Endothelial cell of umbilical vein (primary cell): Measurements from ENCODE around the gene MANBA. TPM values are rescaled to one million over a fixed set of nuclear protein-coding genes. Genes with fewer than 3 reads are reported as not detected.

Experiments
- BruUV-seq: library from RNA; stranded (reverse); fragments of 400-500 nt; replicated peaks from 2 replicates; lab custom pipeline; 2021; lab: Mats Ljungman, UMichigan
- CTCF ChIA-PET: fragments of 300-600, 350-600 bp; sonication (Branson Sonifier 250); formaldehyde crosslinking; loops from one replicate; lab custom pipeline; 2021; ENCODE audit warnings: antibody characterized with exemption, inconsistent platforms; lab: Charles Lee
- POLR2A ChIA-PET: fragments of 300-600, 350-600 bp; sonication (Branson Sonifier 250); formaldehyde crosslinking; loops from one replicate; lab custom pipeline; 2021; ENCODE audit warnings: antibody characterized with exemption, inconsistent platforms; lab: Charles Lee
- DNase-seq: peaks from one replicate; pipeline ENCODE4 v3.0.0-alpha.2; 2011; ENCODE audit warnings: low read depth, low spot score
- FAIRE-seq: peaks from 2 replicates; lab custom pipeline; 2011; peaks lifted over from hg19 to GRCh38; lab: Jason Lieb, UNC
- H2AFZ ChIP-seq: 2 replicates; pipeline ENCODE4 v1.6.0; 2012; ENCODE audit warnings: low read depth, low read length, control low read depth, inconsistent platforms
- H3K27ac ChIP-seq: 2 replicates; pipeline ENCODE4 v1.5.1; 2011; ENCODE audit warnings: low read depth, mild to moderate bottlenecking, control low read depth, low read length, moderate library complexity; ENCODE audit not compliant: insufficient read depth
- H3K27me3 ChIP-seq, 2 experiments: 2 replicates each; pipeline versions ENCODE4 v1.6.0 to v1.6.1; 2011; ENCODE audit warnings: low read length in 2 of 2, mixed read lengths in 1 of 2; ENCODE audit not compliant: control insufficient read depth in 2 of 2, insufficient read depth in 2 of 2
- H3K36me3 ChIP-seq, 2 experiments: 2 replicates in 1 of 2; 3 replicates in 1 of 2; pipeline ENCODE4 v1.5.1; 2011; ENCODE audit warnings: low read length in 2 of 2, mild to moderate bottlenecking in 1 of 2, moderate library complexity in 1 of 2; ENCODE audit not compliant: control insufficient read depth in 2 of 2, insufficient read depth in 2 of 2; ENCODE audit errors: extremely low read depth in 1 of 2
- H3K4me1 ChIP-seq: 3 replicates; pipeline ENCODE4 v1.5.1; 2011; ENCODE audit warnings: mild to moderate bottlenecking, low read length; ENCODE audit not compliant: control insufficient read depth, insufficient read depth; ENCODE audit errors: extremely low read depth
- H3K4me2 ChIP-seq: 2 replicates; pipeline ENCODE4 v1.6.1; 2011; ENCODE audit warnings: low read length, control low read depth, mixed read lengths; ENCODE audit not compliant: insufficient read depth
- H3K4me3 ChIP-seq, 3 experiments: fragments of 200-600 bp in 1 of 3; sonication (generic), shearing (Covaris generic) in 1 of 3; replicated peaks in 1 of 3; 2 replicates each; pipeline ENCODE4 v1.5.1; 2011 to 2016; ENCODE audit warnings: control low read depth in 3 of 3, low read length in 3 of 3, mild to moderate bottlenecking in 2 of 3, inconsistent platforms in 1 of 3, low read depth in 1 of 3, moderate library complexity in 1 of 3; ENCODE audit not compliant: insufficient read depth in 1 of 3
- H3K79me2 ChIP-seq: 2 replicates; pipeline ENCODE4 v1.6.0; 2012; ENCODE audit warnings: low read length, inconsistent platforms; ENCODE audit not compliant: control insufficient read depth, insufficient read depth
- H3K9ac ChIP-seq: replicated peaks from 2 replicates; pipeline ENCODE3; 2011; ENCODE audit warnings: low read length, control low read depth; ENCODE audit not compliant: insufficient read depth; ENCODE audit errors: extremely low read depth
- H3K9me1 ChIP-seq: replicated peaks from 3 replicates; pipeline ENCODE4 v1.6.0; 2011; ENCODE audit warnings: mild to moderate bottlenecking, low read length; ENCODE audit not compliant: control insufficient read depth, insufficient read depth; ENCODE audit errors: extremely low read depth
- H3K9me3 ChIP-seq: replicated peaks from 2 replicates; pipeline ENCODE4 v1.5.1; 2012; ENCODE audit warnings: low read length, inconsistent platforms; ENCODE audit not compliant: control insufficient read depth, insufficient read depth
- H4K20me1 ChIP-seq: replicated peaks from 2 replicates; pipeline ENCODE3; 2011; ENCODE audit warnings: mild to moderate bottlenecking, low read length; ENCODE audit not compliant: control insufficient read depth, insufficient read depth; ENCODE audit errors: extremely low read depth
- CTCF ChIP-seq, 2 donors: IDR thresholded peaks; 1 replicate in 1 of 2; 2 replicates in 1 of 2; pipeline ENCODE4 v1.5.1; 2011; ENCODE audit warnings: low read length in 2 of 2, mild to moderate bottlenecking in 2 of 2, moderate library complexity in 2 of 2, control low read depth in 1 of 2, inconsistent platforms in 1 of 2, low read depth in 1 of 2; ENCODE audit not compliant: insufficient read depth in 1 of 2; ENCODE audit errors: extremely low read depth in 1 of 2
- EZH2 ChIP-seq: IDR thresholded peaks from 2 replicates; pipeline ENCODE4 v1.6.1; 2012; ENCODE audit warnings: borderline replicate concordance, low read depth, mild to moderate bottlenecking, moderate library complexity, low read length, inconsistent platforms; ENCODE audit not compliant: severe bottlenecking
- FOS ChIP-seq: IDR thresholded peaks from 2 replicates; pipeline ENCODE4 v1.6.1; 2011; ENCODE audit warnings: mild to moderate bottlenecking, low read length, moderate library complexity, borderline replicate concordance; ENCODE audit not compliant: insufficient read depth
- GATA2 ChIP-seq: IDR thresholded peaks from 2 replicates; pipeline ENCODE4 v1.7.0; 2011; ENCODE audit warnings: low read depth, mild to moderate bottlenecking, moderate library complexity, mixed read lengths, low read length; ENCODE audit not compliant: insufficient read length, insufficient read depth
- JUN ChIP-seq: IDR thresholded peaks from 2 replicates; pipeline ENCODE4 v1.6.1; 2011; ENCODE audit warnings: borderline replicate concordance, low read depth; ENCODE audit not compliant: insufficient read length, insufficient read depth
- MAX ChIP-seq: IDR thresholded peaks from 2 replicates; pipeline ENCODE4 v1.6.1; 2011; ENCODE audit not compliant: insufficient read depth, insufficient read length
- MYC ChIP-seq: IDR thresholded peaks from one replicate; pipeline ENCODE4 v1.6.1; 2011; ENCODE audit warnings: mild to moderate bottlenecking, low read depth, low read length
- POLR2A ChIP-seq: IDR thresholded peaks from 2 replicates; pipeline ENCODE4 v1.6.1; 2012; ENCODE audit warnings: low read depth, mild to moderate bottlenecking, control low read depth, low read length
- POLR2AphosphoS5 ChIP-seq: IDR thresholded peaks from 2 replicates; pipeline ENCODE4 v1.6.1; 2012; ENCODE audit warnings: low read depth, mild to moderate bottlenecking, control low read depth, low read length, moderate library complexity; ENCODE audit not compliant: insufficient read depth
- dilution Hi-C: fragments of 300-500 bp; cut with MboI; formaldehyde crosslinking; loops from one replicate; pipeline ENCODE4 v1.15.0; 2019; ENCODE audit warnings: low sequenced_read_pairs; ENCODE audit not compliant: extremely low pct_ligation_motif_present
- intact Hi-C: fragments of 100-400 bp; cut with micrococcal nuclease; formaldehyde crosslinking; loops from one replicate; pipeline ENCODE4 v1.10.0; 2022
- polyA plus RNA-seq, 4 experiments: library from polyadenylated mRNA; depleted of rRNA in 3 of 4; stranded (reverse) in 3 of 4; unstranded in 1 of 4; fragments of >200 nt; gene quantifications; 2 replicates each; pipeline versions ENCODE4 v1.2.1 to v1.2.3, GENCODE V29; 2011 to 2012; ENCODE audit warnings: missing spikeins in 1 of 4
- total RNA-seq: library from RNA; stranded (reverse); gene quantifications from 2 replicates; pipeline ENCODE4 v1.2.3, GENCODE V29; 2021

The MANBA gene
- total and polyA plus RNA-seq, 2 donors (not counting 3 experiments of a cell fraction or from before 2014, with no cell fraction given), result 5.6 to 7.7 TPM

- FAIRE-seq (no peak), DNase-seq (no peak)
- BruUV-seq, result no TSS peak
- Histone ChIP-seq H3K4me3 (no peak overlapping the region), H3K9me3 (no peaks in the 10 kb centered on the region), H3K27me3 (no peaks in the 10 kb centered on the region), H3K36me3 (no peaks in the 10 kb centered on the region), H3K9ac (no peak overlapping the region), H3K27ac (no peak overlapping the region), H3K4me2 (no peak overlapping the region), H3K79me2 (no peaks in the 10 kb centered on the region), H4K20me1 (no peaks in the 10 kb centered on the region), H3K9me1 (no peaks in the 10 kb centered on the region), H3K4me1 (no peaks in the 10 kb centered on the region), H2AFZ (no peak overlapping the region)
- intact Hi-C loops (no loop called here), dilution Hi-C loops (no loop called here)
- POLR2A ChIA-PET, result no interaction called here
- TF ChIP-seq FOS (no peak), MYC (no peak), GATA2 (no peak), MAX (no peak), POLR2A (no peak)
- CTCF ChIA-PET, result no interaction called here
These were observed 67.4 kb downstream of the MANBA start for GRCh38 chr4:102693262-102693850.

GRCh38 chr4:102692474-102692873, 68.3 kb downstream of the MANBA start:
- H3K36me3 ChIP-seq, result no peaks in the 10 kb centered on the region
- H4K20me1 ChIP-seq, result no peaks in the 10 kb centered on the region
- dilution Hi-C loops, result no loop called here
- DNase-seq, result no peak
- no peak overlapping the region for H3K4me2 ChIP-seq
- H3K4me1 ChIP-seq, result no peaks in the 10 kb centered on the region
- H3K4me3 ChIP-seq, result no peak overlapping the region
- no peaks in the 10 kb centered on the region for H3K9me1 ChIP-seq
- intact Hi-C loops, result no loop called here
- H2AFZ ChIP-seq, result no peak overlapping the region
- ChIA-PET POLR2A (no interaction called here), CTCF (no interaction called here)
- no peak for TF ChIP-seq MYC
- no peak for TF ChIP-seq CTCF (IDR thresholded peaks at IDR 0.05; ENCODE audit: extremely low read depth in 1 of 2, insufficient read depth in 1 of 2, low read depth in 1 of 2, low read length in 2 of 2)
- no peak for TF ChIP-seq POLR2AphosphoS5
- TF ChIP-seq EZH2, result no peak
- no peak for TF ChIP-seq MAX
- no peak for TF ChIP-seq FOS
- no peak for TF ChIP-seq POLR2A
- TF ChIP-seq JUN, result no peak
- no peak for FAIRE-seq
- H3K27me3 ChIP-seq, result no peaks in the 10 kb centered on the region
- H3K9ac ChIP-seq, result no peak overlapping the region
- H3K9me3 ChIP-seq, result no peaks in the 10 kb centered on the region
- no TSS peak for BruUV-seq
- H3K79me2 ChIP-seq, result no peaks in the 10 kb centered on the region
- no peak overlapping the region for H3K27ac ChIP-seq
